B cell (primary cell): Measurements from ENCODE around the gene NWD2. TPM values are rescaled to one million over a fixed set of nuclear protein-coding genes. Genes with fewer than 3 reads are reported as not detected.

Experiments used
- ATAC-seq: fragments of 200-7000 bp; cut with Tn5 transposase; one replicate; pipeline ENCODE4 v1.10.0; 2021; ENCODE audit warnings: low read depth, mild to moderate bottlenecking, moderate number of reproducible peaks, moderate library complexity
- CTCF ChIA-PET: fragments of 350-600 bp; sonication (Branson Sonifier 250); formaldehyde crosslinking; loops from one replicate; lab custom pipeline; 2021; ENCODE audit warnings: antibody characterized with exemption, inconsistent platforms; lab: Charles Lee
- POLR2A ChIA-PET: fragments of 350-600 bp; sonication (Branson Sonifier 250); formaldehyde crosslinking; loops from one replicate; lab custom pipeline; 2021; ENCODE audit warnings: antibody characterized with exemption; lab: Charles Lee
- DNase-seq: peaks from one replicate; pipeline ENCODE4 v3.0.0; 2013
- H2AFZ ChIP-seq: 2 replicates; pipeline ENCODE4 v1.6.1; 2012; ENCODE audit warnings: mild to moderate bottlenecking, low read depth, low read length; ENCODE audit not compliant: insufficient read depth, poor library complexity, severe bottlenecking
- H3K27ac ChIP-seq, 2 donors: 1 replicate in 1 of 2; 2 replicates in 1 of 2; pipeline ENCODE4 v1.5.1; 2012 to 2013; ENCODE audit warnings: low read length in 2 of 2, mild to moderate bottlenecking in 2 of 2, moderate library complexity in 1 of 2
- H3K27me3 ChIP-seq, 4 experiments: fragments of 200-600 bp in 1 of 4; sonication (generic) in 1 of 4; replicated peaks in 1 of 4; 1 replicate in 2 of 4; 2 replicates in 2 of 4; pipeline versions ENCODE4 v1.6.1 to v1.7.0; 2013 to 2016; ENCODE audit warnings: low read length in 3 of 4, mild to moderate bottlenecking in 2 of 4, mixed read lengths in 1 of 4, moderate library complexity in 1 of 4; ENCODE audit not compliant: insufficient read depth in 4 of 4, control insufficient read depth in 3 of 4; ENCODE audit errors: control extremely low read depth in 1 of 4
- H3K36me3 ChIP-seq, 2 experiments: replicated peaks in 1 of 2; 1 replicate in 1 of 2; 2 replicates in 1 of 2; pipeline versions ENCODE4 v1.6.1 to v1.7.1; 2013; ENCODE audit warnings: low read length in 1 of 2; ENCODE audit not compliant: insufficient read depth in 2 of 2, control insufficient read depth in 1 of 2; ENCODE audit errors: control extremely low read depth in 1 of 2, extremely low read depth in 1 of 2
- H3K4me1 ChIP-seq, 2 donors: fragments of 200-600 bp in 1 of 2; sonication (generic) in 1 of 2; 1 replicate in 1 of 2; 2 replicates in 1 of 2; pipeline versions ENCODE4 v1.5.1 to v1.6.1; 2013 to 2017; ENCODE audit warnings: low read length in 2 of 2; ENCODE audit not compliant: control insufficient read depth in 2 of 2, insufficient read depth in 2 of 2
- H3K4me2 ChIP-seq: replicated peaks from 2 replicates; pipeline ENCODE3; 2012; ENCODE audit warnings: mild to moderate bottlenecking, low read depth, low read length; ENCODE audit not compliant: poor library complexity, severe bottlenecking
- H3K4me3 ChIP-seq, 5 experiments: fragments of 200-600 bp in 1 of 5; sonication (generic) in 1 of 5; 1 replicate in 3 of 5; 2 replicates in 2 of 5; pipeline versions ENCODE4 v1.5.1 to v1.7.0; 2011 to 2016; ENCODE audit warnings: low read length in 4 of 5, mild to moderate bottlenecking in 4 of 5, low read depth in 2 of 5, control low read depth in 1 of 5, moderate library complexity in 1 of 5; ENCODE audit not compliant: insufficient read depth in 1 of 5; ENCODE audit errors: control extremely low read depth in 1 of 5, extremely low read depth in 1 of 5
- H3K79me2 ChIP-seq: fragments of 200-600 bp; sonication (generic); one replicate; pipeline ENCODE4 v1.6.0; 2016; ENCODE audit warnings: low read length; ENCODE audit not compliant: control insufficient read depth, insufficient read depth
- H3K9ac ChIP-seq: fragments of 200-600 bp; sonication (generic); 2 replicates; pipeline ENCODE4 v1.6.1; 2017; ENCODE audit warnings: mild to moderate bottlenecking, low read length, moderate library complexity
- H3K9me3 ChIP-seq, 3 donors: one replicate each; pipeline versions ENCODE4 v1.6.1 to v1.7.1; 2013; ENCODE audit warnings: low read length in 2 of 3; ENCODE audit not compliant: control insufficient read depth in 2 of 3, insufficient read depth in 1 of 3; ENCODE audit errors: control extremely low read depth in 1 of 3
- H4K20me1 ChIP-seq: 2 replicates; pipeline ENCODE4 v1.6.0; 2012; ENCODE audit warnings: mild to moderate bottlenecking, low read length; ENCODE audit not compliant: insufficient read depth, control insufficient read depth, poor library complexity, severe bottlenecking
- H3K27ac Mint-ChIP-seq: one replicate; pipeline ENCODE4 v1.8.0; 2021; ENCODE audit warnings: mixed read lengths
- H3K27me3 Mint-ChIP-seq: one replicate; pipeline ENCODE4 v1.8.0; 2021; ENCODE audit warnings: mixed read lengths
- H3K4me1 Mint-ChIP-seq: one replicate; pipeline ENCODE4 v1.8.0; 2021; ENCODE audit warnings: mixed read lengths
- H3K4me3 Mint-ChIP-seq: one replicate; pipeline ENCODE4 v1.8.0; 2021; ENCODE audit warnings: mixed read lengths
- H3K9me3 Mint-ChIP-seq: one replicate; pipeline ENCODE4 v1.8.0; 2022; ENCODE audit warnings: mixed read lengths; ENCODE audit not compliant: insufficient read depth
- EZH2 ChIP-seq: IDR thresholded peaks from 2 replicates; pipeline ENCODE4 v1.6.1; 2012; ENCODE audit warnings: borderline replicate concordance, low read depth, mild to moderate bottlenecking, moderate library complexity, low read length; ENCODE audit not compliant: insufficient read depth, poor library complexity, severe bottlenecking
- WGBS: methylation state at CpG from one replicate; pipeline ENCODE4 v1.1.5; 2013; ENCODE audit warnings: missing lambda C conversion rate; ENCODE audit not compliant: insufficient coverage; 5-methylcytosine and 5-hydroxymethylcytosine counted together
- intact Hi-C: fragments of 100-400 bp; cut with micrococcal nuclease; formaldehyde crosslinking; loops from one replicate; pipeline ENCODE4 v1.10.0; 2022
- polyA plus RNA-seq: library from polyadenylated mRNA; depleted of rRNA; stranded (reverse); fragments of >200 nt; gene quantifications from 2 replicates; pipeline ENCODE4 v1.2.3, GENCODE V29; 2012
- total RNA-seq, 2 donors: library from RNA; stranded (reverse); fragments of 120-200 nt in 1 of 2; gene quantifications; 1 replicate in 1 of 2; 2 replicates in 1 of 2; pipeline versions ENCODE4 v1.2.3 to v1.2.4, GENCODE V29; 2013 to 2022
- TF ChIP-seq, protein P1 (sequence below): fragments of 200-600 bp; IDR thresholded peaks from one replicate; pipeline ENCODE4 v1.8.0; 2022; ENCODE audit warnings: antibody characterized with exemption, mild to moderate bottlenecking

The NWD2 gene
- total and polyA plus RNA-seq, 2 donors (not counting 1 experiment from before 2014, with no cell fraction given), result not detected

DNA sequence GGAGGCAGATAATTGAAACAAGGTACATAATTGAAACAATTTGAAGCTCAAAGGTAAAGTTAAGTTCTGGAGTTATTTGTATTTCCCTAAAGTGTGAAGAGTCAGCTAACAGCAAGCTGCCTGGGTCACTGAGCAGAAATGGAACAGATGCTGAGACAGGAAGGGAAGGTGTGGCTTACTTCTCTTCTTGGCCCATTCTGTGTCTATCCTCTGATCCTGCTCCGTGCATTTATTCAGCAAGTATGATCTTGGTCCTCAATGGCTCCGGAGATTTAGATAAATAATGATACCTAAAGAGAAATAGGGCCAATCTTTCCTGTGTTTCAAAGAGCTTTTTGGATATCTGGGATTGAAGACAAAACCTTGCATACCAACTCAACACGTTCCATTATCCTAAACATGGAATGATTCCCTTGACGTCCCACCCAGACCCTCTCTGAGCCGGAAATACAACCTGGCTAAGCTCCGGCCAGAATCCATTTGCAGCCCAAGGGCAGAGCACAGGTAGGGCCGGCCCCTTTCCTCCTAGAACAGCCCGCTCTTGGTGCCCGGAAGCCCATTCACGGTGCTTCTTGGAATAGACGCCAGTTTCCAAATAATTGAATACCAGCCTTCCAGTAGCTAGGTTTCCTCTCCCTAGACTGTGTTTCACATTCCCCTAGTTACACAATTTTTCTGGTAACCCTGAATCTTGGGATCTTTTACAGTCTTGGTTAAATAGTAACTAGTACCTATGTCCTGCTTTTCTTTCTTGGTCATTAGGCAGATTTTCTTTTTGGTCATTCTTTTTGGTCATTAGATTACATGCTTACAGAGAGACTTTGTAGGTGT, 211.0 kb downstream of the NWD2 start:
- no peaks in the 10 kb centered on the region for H3K79me2 ChIP-seq
- H3K27me3 Mint-ChIP-seq, result peaks cover 60% of the 10 kb centered on the region
- CTCF ChIA-PET, result no interaction called here
- H2AFZ ChIP-seq, result no peak overlapping the region
- no peak overlapping the region for H3K27ac ChIP-seq
- ATAC-seq (no peak), DNase-seq (no peak)
- no peak overlapping the region for H3K4me3 Mint-ChIP-seq
- H3K9me3 ChIP-seq, result no peaks in the 10 kb centered on the region
- no peak overlapping the region for H3K27ac Mint-ChIP-seq
- H3K4me1 Mint-ChIP-seq, result peaks cover 15% of the 10 kb centered on the region
- 92% methylated on average over 7 of the region's 11 CpGs for WGBS
- H3K4me2 ChIP-seq, result no peak overlapping the region
- peaks cover 12 to 17% of the 10 kb centered on the region in 2 donors for H3K4me1 ChIP-seq
- TF ChIP-seq, protein P1, sequence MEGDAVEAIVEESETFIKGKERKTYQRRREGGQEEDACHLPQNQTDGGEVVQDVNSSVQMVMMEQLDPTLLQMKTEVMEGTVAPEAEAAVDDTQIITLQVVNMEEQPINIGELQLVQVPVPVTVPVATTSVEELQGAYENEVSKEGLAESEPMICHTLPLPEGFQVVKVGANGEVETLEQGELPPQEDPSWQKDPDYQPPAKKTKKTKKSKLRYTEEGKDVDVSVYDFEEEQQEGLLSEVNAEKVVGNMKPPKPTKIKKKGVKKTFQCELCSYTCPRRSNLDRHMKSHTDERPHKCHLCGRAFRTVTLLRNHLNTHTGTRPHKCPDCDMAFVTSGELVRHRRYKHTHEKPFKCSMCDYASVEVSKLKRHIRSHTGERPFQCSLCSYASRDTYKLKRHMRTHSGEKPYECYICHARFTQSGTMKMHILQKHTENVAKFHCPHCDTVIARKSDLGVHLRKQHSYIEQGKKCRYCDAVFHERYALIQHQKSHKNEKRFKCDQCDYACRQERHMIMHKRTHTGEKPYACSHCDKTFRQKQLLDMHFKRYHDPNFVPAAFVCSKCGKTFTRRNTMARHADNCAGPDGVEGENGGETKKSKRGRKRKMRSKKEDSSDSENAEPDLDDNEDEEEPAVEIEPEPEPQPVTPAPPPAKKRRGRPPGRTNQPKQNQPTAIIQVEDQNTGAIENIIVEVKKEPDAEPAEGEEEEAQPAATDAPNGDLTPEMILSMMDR, result no peak
- no peak for TF ChIP-seq EZH2
- no peaks in the 10 kb centered on the region for H3K36me3 ChIP-seq
- intact Hi-C loops, result no loop called here
- H3K9me3 Mint-ChIP-seq, result peaks cover 2% of the 10 kb centered on the region
- no peak overlapping the region for H3K4me3 ChIP-seq
- peaks cover 0 to 35% (median 34%) of the 10 kb centered on the region in 4 experiments for H3K27me3 ChIP-seq
- no peaks in the 10 kb centered on the region for H4K20me1 ChIP-seq
- no peak overlapping the region for H3K9ac ChIP-seq
- POLR2A ChIA-PET, result no interaction called here

DNA sequence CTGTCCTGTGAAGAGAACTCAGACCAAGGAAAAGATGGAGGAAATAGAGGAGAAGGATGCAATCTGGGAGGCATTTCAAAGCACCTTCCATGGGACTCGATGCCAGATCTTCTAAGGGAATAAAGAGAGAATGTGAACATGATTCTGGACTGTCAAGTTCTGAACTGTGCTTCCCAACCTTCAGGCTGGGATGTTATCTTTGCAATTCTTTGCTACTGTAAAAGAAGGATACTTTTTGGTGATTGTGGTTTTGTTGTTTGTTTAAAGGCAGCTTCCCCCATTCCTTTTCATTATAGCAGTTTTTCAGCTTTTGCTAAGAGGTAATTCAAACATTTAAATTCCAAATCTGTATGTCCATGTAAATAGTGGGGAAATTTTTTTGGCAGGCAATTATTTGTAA, 217.3 kb downstream of the NWD2 start:
- Histone ChIP-seq H2AFZ (no peak overlapping the region), H3K4me1 (no peaks in the 10 kb centered on the region), H3K4me3 (no peak overlapping the region), H3K27me3 (peaks cover 0 to 3% (median 2%) of the 10 kb centered on the region in 4 experiments), H3K9me3 (no peaks in the 10 kb centered on the region), H3K9ac (no peak overlapping the region), H3K4me2 (no peak overlapping the region), H4K20me1 (no peaks in the 10 kb centered on the region), H3K27ac (no peak overlapping the region), H3K36me3 (no peaks in the 10 kb centered on the region), H3K79me2 (no peaks in the 10 kb centered on the region)
- DNase-seq, result no peak
- Mint-ChIP-seq H3K4me3 (no peak overlapping the region), H3K27me3 (peaks cover 33% of the 10 kb centered on the region), H3K9me3 (peaks cover 2% of the 10 kb centered on the region), H3K27ac (no peak overlapping the region), H3K4me1 (peaks cover 7% of the 10 kb centered on the region)
- no peak for ATAC-seq
- ChIA-PET CTCF (no interaction called here), POLR2A (no interaction called here)
- intact Hi-C loops, result no loop called here
- TF ChIP-seq, protein P1, result no peak
- no peak for TF ChIP-seq EZH2
- WGBS, result 91% methylated on average over 1 of the region's 1 CpG
